Activated CD4-positive, alpha-beta T cell treated with anti-CD3 and anti-CD28 coated beads, Interleukin-2, amount 10 ng/mL, durations not matched to agents 24 days and 14 days (primary cell): ENCODE measurements around the gene KRAS. TPM values are rescaled to one million over a fixed set of nuclear protein-coding genes. Genes with fewer than 3 reads are reported as not detected.
A peak's percentile ranks its signal among the peaks of the same experiment; 100 is the strongest.

ENCODE experiments used
- DNase-seq: peaks from one replicate; pipeline ENCODE4 v3.0.0; 2022
- H3K27ac Mint-ChIP-seq: one replicate; pipeline ENCODE4 v1.8.0; 2022; ENCODE audit warnings: mild to moderate bottlenecking, mixed read lengths
- H3K27me3 Mint-ChIP-seq: one replicate; pipeline ENCODE4 v1.8.0; 2022; ENCODE audit warnings: mixed read lengths
- H3K36me3 Mint-ChIP-seq: one replicate; pipeline ENCODE4 v1.8.0; 2022; ENCODE audit warnings: low read depth, mild to moderate bottlenecking, mixed read lengths
- H3K4me1 Mint-ChIP-seq: one replicate; pipeline ENCODE4 v1.8.0; 2021; ENCODE audit warnings: mixed read lengths
- H3K4me3 Mint-ChIP-seq: one replicate; pipeline ENCODE4 v1.8.0; 2022; ENCODE audit warnings: mild to moderate bottlenecking, moderate library complexity, mixed read lengths
- H3K9me3 Mint-ChIP-seq: one replicate; pipeline ENCODE4 v1.8.0; 2021; ENCODE audit warnings: mixed read lengths
- intact Hi-C: fragments of 100-400 bp; cut with micrococcal nuclease; formaldehyde crosslinking; loops from one replicate; pipeline ENCODE4 v1.15.1; 2023
- total RNA-seq: library from RNA; stranded (reverse); gene quantifications from 2 replicates; pipeline ENCODE4 v1.2.3, GENCODE V29; 2022

The KRAS gene
- total RNA-seq, 1 donor from 2014 or later, result 26.4 TPM

DNA sequence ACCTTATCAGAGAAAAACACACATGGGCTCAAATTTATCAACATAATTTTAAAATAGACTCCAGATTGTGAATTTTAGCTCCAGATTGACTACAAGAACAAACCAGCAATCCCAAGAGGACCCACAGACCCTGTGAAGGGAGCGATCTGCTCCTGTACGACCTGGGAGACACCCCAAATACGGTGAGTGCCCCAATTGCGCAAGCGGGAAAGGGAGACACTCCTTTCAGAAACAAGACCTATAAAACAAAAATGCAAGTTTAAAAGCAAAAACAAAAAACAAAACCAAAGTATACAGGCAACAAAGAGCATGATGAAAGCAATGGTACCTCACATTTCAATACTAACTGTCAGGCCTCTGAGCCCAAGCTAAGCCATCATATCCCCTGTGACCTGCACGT lies 87.9 kb downstream of the KRAS start:
- Mint-ChIP-seq H3K27me3 (peaks cover 8% of the 10 kb centered on the region), H3K27ac (no peak overlapping the region), H3K9me3 (no peaks in the 10 kb centered on the region), H3K36me3 (no peaks in the 10 kb centered on the region), H3K4me3 (no peak overlapping the region), H3K4me1 (no peaks in the 10 kb centered on the region)
- DNase-seq, result no peak
- intact Hi-C loops, result no loop called here

DNA sequence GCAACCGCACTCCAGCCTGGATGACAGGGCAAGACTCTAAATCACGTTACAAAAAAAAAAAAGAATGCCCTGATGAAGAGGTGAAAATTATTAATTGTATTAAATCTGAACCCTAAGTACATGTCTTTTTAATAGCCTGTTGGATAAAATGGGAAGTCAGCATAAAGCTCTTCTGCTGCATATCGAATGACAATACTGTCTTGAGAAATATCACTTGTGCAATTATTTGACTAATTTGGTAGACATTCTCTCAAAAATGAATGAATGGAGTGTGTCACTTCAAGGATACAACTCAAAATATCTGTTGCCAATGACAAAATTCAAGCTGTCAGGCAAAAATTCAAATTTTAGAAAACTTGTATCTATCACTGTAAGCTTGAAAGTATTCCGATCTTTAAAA lies 94.7 kb downstream of the KRAS start:
- no peaks in the 10 kb centered on the region for H3K36me3 Mint-ChIP-seq
- intact Hi-C loops, result no loop called here

DNA sequence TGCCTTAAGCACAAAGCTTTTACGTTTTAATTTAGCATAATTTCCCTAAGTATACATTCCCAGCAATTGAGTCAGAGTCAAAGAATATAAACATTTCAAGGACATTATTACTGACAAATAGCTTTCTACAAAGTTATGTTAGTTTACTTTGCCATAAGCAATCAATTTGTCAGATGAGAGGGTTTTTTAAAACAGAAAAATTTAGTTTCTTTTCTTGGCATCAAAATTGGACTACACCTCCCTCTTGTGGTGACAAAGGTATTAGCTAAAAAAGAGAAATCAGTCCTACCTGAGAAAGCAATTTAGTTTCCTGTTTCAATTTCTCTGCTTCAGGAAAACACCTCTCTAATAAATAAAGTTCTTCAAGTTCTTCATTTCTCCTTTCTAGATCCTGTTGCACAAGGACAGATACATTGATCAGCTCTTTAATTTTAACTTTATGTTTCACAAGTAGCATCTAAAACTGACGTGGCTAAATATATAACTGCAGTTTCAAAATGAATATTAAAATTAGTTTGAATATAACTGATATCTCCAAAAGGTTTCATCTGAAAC lies 95.6 kb downstream of the KRAS start:
- Mint-ChIP-seq H3K4me1 (peaks cover 2% of the 10 kb centered on the region), H3K27me3 (peaks cover 3% of the 10 kb centered on the region), H3K4me3 (no peak overlapping the region), H3K36me3 (no peaks in the 10 kb centered on the region), H3K9me3 (no peaks in the 10 kb centered on the region), H3K27ac (no peak overlapping the region)
- DNase-seq, result peak; percentile 65
- intact Hi-C loops, result no loop called here

More for the DNA sequence above, 94.7 kb downstream of the KRAS start:
- H3K9me3 Mint-ChIP-seq, result no peaks in the 10 kb centered on the region
- peaks cover 9% of the 10 kb centered on the region for H3K27me3 Mint-ChIP-seq
- no peak overlapping the region for H3K27ac Mint-ChIP-seq
- H3K4me3 Mint-ChIP-seq, result no peak overlapping the region
- peaks cover 2% of the 10 kb centered on the region for H3K4me1 Mint-ChIP-seq
- no peak for DNase-seq

Other genes with a start within 250 kb of the KRAS start
- not detected in 2 replicates for gene DNAI7, start 55.8 kb downstream of the KRAS start, total RNA-seq
- 9.9 TPM in 2 replicates for gene ETFRF1, start 55.7 kb downstream of the KRAS start, total RNA-seq